Trophoblast cell (in vitro differentiated cells and primary cell): Measurements from ENCODE around the gene KLHL3.
A peak's percentile ranks its signal among the peaks of the same experiment; 100 is the strongest.

Source experiments
- DNase-seq, 2 donors: peaks; one replicate each; pipeline ENCODE4 v3.0.0-alpha.2; 2016
- H2AFZ ChIP-seq: 2 replicates; pipeline ENCODE4 v1.6.1; 2013; ENCODE audit warnings: low read length, moderate library complexity, mild to moderate bottlenecking; ENCODE audit not compliant: insufficient read depth, poor library complexity
- H2AK5ac ChIP-seq: 2 replicates; pipeline ENCODE4 v1.6.1; 2013; ENCODE audit warnings: mild to moderate bottlenecking, low read length
- H2BK120ac ChIP-seq: 2 replicates; pipeline ENCODE4 v1.6.1; 2013; ENCODE audit warnings: low read length, mild to moderate bottlenecking, moderate library complexity; ENCODE audit not compliant: insufficient read depth, poor library complexity
- H2BK12ac ChIP-seq: 2 replicates; pipeline ENCODE4 v1.6.1; 2013; ENCODE audit warnings: mild to moderate bottlenecking, low read length, moderate library complexity
- H2BK5ac ChIP-seq: 2 replicates; pipeline ENCODE4 v1.6.1; 2013; ENCODE audit warnings: low read length, low read depth, moderate library complexity, mild to moderate bottlenecking; ENCODE audit not compliant: poor library complexity
- H3K14ac ChIP-seq: 2 replicates; pipeline ENCODE4 v1.6.1; 2013; ENCODE audit warnings: mild to moderate bottlenecking, low read length
- H3K18ac ChIP-seq: 2 replicates; pipeline ENCODE4 v1.6.1; 2013; ENCODE audit warnings: mild to moderate bottlenecking, low read length
- H3K23ac ChIP-seq: 2 replicates; pipeline ENCODE4 v1.6.1; 2013; ENCODE audit warnings: low read length
- H3K27ac ChIP-seq: 2 replicates; pipeline ENCODE4 v1.5.1; 2013; ENCODE audit warnings: low read depth, mild to moderate bottlenecking, inconsistent platforms, low read length, moderate library complexity
- H3K27me3 ChIP-seq: 2 replicates; pipeline ENCODE4 v1.6.1; 2013; ENCODE audit warnings: inconsistent platforms, mild to moderate bottlenecking, low read length, moderate library complexity; ENCODE audit not compliant: insufficient read depth
- H3K36me3 ChIP-seq, 2 experiments: 1 replicate in 1 of 2; 2 replicates in 1 of 2; pipeline ENCODE4 v1.6.1; 2013; ENCODE audit warnings: low read length in 2 of 2, mild to moderate bottlenecking in 2 of 2, moderate library complexity in 1 of 2; ENCODE audit not compliant: insufficient read depth in 2 of 2, control insufficient read depth in 1 of 2
- H3K4ac ChIP-seq: 2 replicates; pipeline ENCODE4 v1.6.1; 2013; ENCODE audit warnings: low read depth, mild to moderate bottlenecking, low read length, moderate library complexity
- H3K4me1 ChIP-seq, 2 experiments: 1 replicate in 1 of 2; 2 replicates in 1 of 2; pipeline ENCODE4 v1.6.1; 2013; ENCODE audit warnings: low read length in 2 of 2, mild to moderate bottlenecking in 2 of 2, moderate library complexity in 1 of 2; ENCODE audit not compliant: insufficient read depth in 2 of 2, control insufficient read depth in 1 of 2
- H3K4me2 ChIP-seq: 2 replicates; pipeline ENCODE4 v1.6.1; 2013; ENCODE audit warnings: inconsistent platforms, mild to moderate bottlenecking, low read length, moderate library complexity
- H3K4me3 ChIP-seq: 2 replicates; pipeline ENCODE4 v1.5.1; 2013; ENCODE audit warnings: mild to moderate bottlenecking, low read depth, low read length, inconsistent platforms
- H3K79me1 ChIP-seq: one replicate; pipeline ENCODE4 v1.6.1; 2013; ENCODE audit warnings: low read length
- H3K79me2 ChIP-seq: 2 replicates; pipeline ENCODE4 v1.6.1; 2013; ENCODE audit warnings: low read length, mild to moderate bottlenecking; ENCODE audit not compliant: control insufficient read depth, insufficient read depth, poor library complexity
- H3K9ac ChIP-seq: 2 replicates; pipeline ENCODE4 v1.6.1; 2013; ENCODE audit warnings: mild to moderate bottlenecking, low read length
- H3K9me3 ChIP-seq: 2 replicates; pipeline ENCODE4 v1.6.1; 2013; ENCODE audit warnings: low read depth, mild to moderate bottlenecking, control low read depth, inconsistent platforms, low read length; ENCODE audit not compliant: insufficient read depth
- H4K12ac ChIP-seq: 2 replicates; pipeline ENCODE4 v1.6.1; 2013; ENCODE audit warnings: low read depth, mild to moderate bottlenecking, low read length, moderate library complexity
- H4K8ac ChIP-seq: 2 replicates; pipeline ENCODE4 v1.6.1; 2013; ENCODE audit warnings: low read depth, mild to moderate bottlenecking, low read length, moderate library complexity
- H4K91ac ChIP-seq: one replicate; pipeline ENCODE4 v1.6.1; 2013; ENCODE audit warnings: low read depth, mild to moderate bottlenecking, low read length, moderate library complexity
- WGBS: extraction: QIAGEN DNeasy Blood & Tissue Kit; methylation state at CpG from one replicate; pipeline ENCODE4 v1.1.7; 2013; ENCODE audit warnings: missing lambda C conversion rate; ENCODE audit not compliant: insufficient read length, insufficient coverage; ENCODE audit errors: extremely low coverage; 5-methylcytosine and 5-hydroxymethylcytosine counted together

Gene KLHL3

GRCh38 chr5:137619191-137619870, 116.6 kb downstream of the KLHL3 start:
- Histone ChIP-seq H2BK5ac (no peak overlapping the region), H3K4ac (no peak overlapping the region)

GRCh38 chr5:137618476-137618875, 117.4 kb downstream of the KLHL3 start:
- H2BK5ac ChIP-seq, result no peak overlapping the region
- WGBS, result no CpG with 5 or more reads among the region's 7 CpGs
- no peaks in the 10 kb centered on the region for H3K79me1 ChIP-seq
- no peak overlapping the region for H3K18ac ChIP-seq
- H3K9me3 ChIP-seq, result no peaks in the 10 kb centered on the region
- no peak overlapping the region for H4K8ac ChIP-seq
- no peak overlapping the region for H2BK12ac ChIP-seq
- no peaks in the 10 kb centered on the region for H3K79me2 ChIP-seq
- H2AK5ac ChIP-seq, result no peak overlapping the region
- no peak overlapping the region for H4K12ac ChIP-seq
- H3K4me1 ChIP-seq, result peaks cover 8 to 11% of the 10 kb centered on the region in 2 experiments
- no peaks in the 10 kb centered on the region for H3K36me3 ChIP-seq
- H3K4ac ChIP-seq, result no peak overlapping the region
- H3K23ac ChIP-seq, result no peak overlapping the region
- H4K91ac ChIP-seq, result no peak overlapping the region
- no peak overlapping the region for H2AFZ ChIP-seq
- no peak overlapping the region for H3K9ac ChIP-seq
- H3K4me2 ChIP-seq, result no peak overlapping the region
- no peak for DNase-seq
- H3K14ac ChIP-seq, result no peak overlapping the region
- H2BK120ac ChIP-seq, result no peak overlapping the region
- H3K27ac ChIP-seq, result no peak overlapping the region
- no peaks in the 10 kb centered on the region for H3K27me3 ChIP-seq
- no peak overlapping the region for H3K4me3 ChIP-seq

More at GRCh38 chr5:137619191-137619870, 116.6 kb downstream of the KLHL3 start:
- Histone ChIP-seq H3K27ac (no peak overlapping the region), H3K36me3 (no peaks in the 10 kb centered on the region), H3K79me1 (no peaks in the 10 kb centered on the region), H3K4me1 (peaks cover 8 to 11% of the 10 kb centered on the region in 2 experiments), H2BK120ac (no peak overlapping the region), H2BK12ac (no peak overlapping the region), H3K4me3 (no peak overlapping the region), H3K14ac (no peak overlapping the region), H2AK5ac (no peak overlapping the region), H3K18ac (no peak overlapping the region), H3K23ac (no peak overlapping the region), H3K27me3 (no peaks in the 10 kb centered on the region), H3K4me2 (no peak overlapping the region), H4K91ac (no peak overlapping the region), H4K8ac (no peak overlapping the region), H3K9me3 (no peaks in the 10 kb centered on the region), H3K9ac (no peak overlapping the region), H4K12ac (no peak overlapping the region), H2AFZ (no peak overlapping the region), H3K79me2 (no peaks in the 10 kb centered on the region)
- peak; percentile 89 to 97 for DNase-seq
- no CpG with 5 or more reads among the region's 12 CpGs for WGBS

GRCh38 chr5:137617528-137618205, 118.2 kb downstream of the KLHL3 start:
- no peak overlapping the region for H2BK12ac ChIP-seq

GRCh38 chr5:137616046-137616445, 119.8 kb downstream of the KLHL3 start:
- Histone ChIP-seq H3K4me3 (no peak overlapping the region), H2BK5ac (no peak overlapping the region), H3K79me1 (no peaks in the 10 kb centered on the region), H4K8ac (no peak overlapping the region), H3K9ac (no peak overlapping the region), H3K9me3 (no peaks in the 10 kb centered on the region), H4K12ac (no peak overlapping the region), H3K18ac (no peak overlapping the region), H3K4ac (no peak overlapping the region), H3K14ac (no peak overlapping the region), H3K36me3 (no peaks in the 10 kb centered on the region), H3K79me2 (no peaks in the 10 kb centered on the region), H2BK12ac (no peak overlapping the region), H3K27me3 (no peaks in the 10 kb centered on the region), H3K27ac (no peak overlapping the region), H2BK120ac (no peak overlapping the region), H3K4me1 (peaks cover 0 to 4% of the 10 kb centered on the region in 2 experiments), H3K4me2 (no peak overlapping the region), H2AFZ (no peak overlapping the region), H3K23ac (no peak overlapping the region), H2AK5ac (no peak overlapping the region), H4K91ac (no peak overlapping the region)
- no CpG with 5 or more reads among the region's 5 CpGs for WGBS
- DNase-seq, result no peak

More at GRCh38 chr5:137617528-137618205, 118.2 kb downstream of the KLHL3 start:
- no CpG with 5 or more reads among the region's 7 CpGs for WGBS
- Histone ChIP-seq H2AK5ac (no peak overlapping the region), H3K4me3 (no peak overlapping the region), H3K27ac (no peak overlapping the region), H3K14ac (no peak overlapping the region), H3K79me1 (no peaks in the 10 kb centered on the region), H4K91ac (no peak overlapping the region), H3K18ac (no peak overlapping the region), H3K4me1 (peaks cover 5 to 8% of the 10 kb centered on the region in 2 experiments), H2BK120ac (no peak overlapping the region), H2BK5ac (no peak overlapping the region), H4K8ac (no peak overlapping the region), H2AFZ (no peak overlapping the region), H3K9ac (no peak overlapping the region), H3K4me2 (no peak overlapping the region), H3K79me2 (no peaks in the 10 kb centered on the region), H3K23ac (no peak overlapping the region), H4K12ac (no peak overlapping the region), H3K4ac (no peak overlapping the region), H3K9me3 (no peaks in the 10 kb centered on the region), H3K36me3 (no peaks in the 10 kb centered on the region), H3K27me3 (no peaks in the 10 kb centered on the region)
- peak; percentile 31 to 74 for DNase-seq
